A549 (cell line): ENCODE data around the gene AAMP. TPM values are rescaled to one million over a fixed set of nuclear protein-coding genes. Genes with fewer than 3 reads are reported as not detected.

Experiments
- ATAC-seq, 2 experiments: fragments of 200-7000 bp in 1 of 2; fragments of >200 bp in 1 of 2; cut with Nextera tagmentation in 1 of 2; cut with Tn5 transposase in 1 of 2; 3 replicates each; pipeline versions ENCODE4 v1.8.0 to v1.9.1; 2018 to 2020; ENCODE audit warnings: mild to moderate bottlenecking in 1 of 2, moderate library complexity in 1 of 2
- CTCF ChIA-PET: fragments of 300-600 bp; sonication (Branson Sonifier 250); formaldehyde crosslinking; extraction: SDS; loops from one replicate; lab custom pipeline; 2021; ENCODE audit warnings: antibody characterized with exemption, inconsistent platforms; lab: Yijun Ruan, JAX
- POLR2A ChIA-PET: fragments of 350-600 bp; formaldehyde crosslinking; extraction: SDS; loops from one replicate; lab custom pipeline; 2021; ENCODE audit warnings: antibody characterized with exemption, inconsistent platforms; lab: Yijun Ruan, JAX
- DNase-seq, 2 experiments: peaks; one replicate each; pipeline versions ENCODE4 v3.0.0 to v3.0.0-alpha.2; 2011 to 2016; ENCODE audit warnings: low read depth in 1 of 2, low spot score in 1 of 2
- FAIRE-seq: peaks from 2 replicates; lab custom pipeline; 2011; peaks lifted over from hg19 to GRCh38; lab: Jason Lieb, UNC
- H3K27ac ChIP-seq, 2 experiments: fragments of >200 bp; sonication (Bioruptor Twin); formaldehyde crosslinking; 3 replicates each; pipeline ENCODE4 v1.5.1; 2016 to 2017
- H3K4me1 ChIP-seq: fragments of >200 bp; sonication (Bioruptor Twin); formaldehyde crosslinking; 3 replicates; pipeline ENCODE4 v1.6.1; 2016
- H3K4me2 ChIP-seq: fragments of >200 bp; sonication (Bioruptor Twin); formaldehyde crosslinking; 3 replicates; pipeline ENCODE4 v1.6.1; 2016
- H3K4me3 ChIP-seq: fragments of >200 bp; sonication (Bioruptor Twin); formaldehyde crosslinking; 3 replicates; pipeline ENCODE4 v1.5.1; 2016
- H3K9me3 ChIP-seq: fragments of >200 bp; sonication (Bioruptor Twin); formaldehyde crosslinking; 3 replicates; pipeline ENCODE4 v1.6.1; 2016
- BHLHE40 ChIP-seq: IDR thresholded peaks from 2 replicates; pipeline ENCODE4 v1.6.1; 2012; ENCODE audit warnings: low read depth, low read length, inconsistent platforms
- CEBPB ChIP-seq, 2 experiments: fragments of >200 bp in 1 of 2; sonication (Bioruptor Twin) in 1 of 2; formaldehyde crosslinking in 1 of 2; IDR thresholded peaks; 2 replicates each; pipeline ENCODE4 v1.6.1; 2012 to 2016
- ELK1 ChIP-seq: fragments of 150-350 bp; IDR thresholded peaks from 2 replicates; pipeline ENCODE4 v1.6.1; 2014; ENCODE audit warnings: low read depth, mild to moderate bottlenecking, low read length
- ESRRA ChIP-seq: fragments of 150-350 bp; IDR thresholded peaks from 2 replicates; pipeline ENCODE4 v1.6.1; 2014; ENCODE audit warnings: mild to moderate bottlenecking, low read length, borderline replicate concordance
- FOSB ChIP-seq: fragments of 250-450 bp; sonication (Bioruptor Pico); IDR thresholded peaks from 2 replicates; pipeline ENCODE4 v1.5.0; 2020; ENCODE audit warnings: mild to moderate bottlenecking, moderate library complexity
- GATA3 ChIP-seq: IDR thresholded peaks from 2 replicates; pipeline ENCODE4 v1.6.1; 2012; ENCODE audit warnings: borderline replicate concordance
- HDAC2 ChIP-seq: fragments of 200-600 bp; sonication (generic); IDR thresholded peaks from 2 replicates; pipeline ENCODE4 v1.6.1; 2016
- HEYL ChIP-seq: fragments of 250-450 bp; sonication (Bioruptor Pico); IDR thresholded peaks from 2 replicates; pipeline ENCODE4 v1.8.0; 2021; ENCODE audit warnings: mild to moderate bottlenecking, moderate library complexity
- KDM5A ChIP-seq: fragments of 200-600 bp; sonication (generic); IDR thresholded peaks from 2 replicates; pipeline ENCODE4 v1.6.1; 2016; ENCODE audit warnings: antibody characterized with exemption, mild to moderate bottlenecking
- MAFK ChIP-seq: fragments of 450-650 bp; IDR thresholded peaks from 2 replicates; pipeline ENCODE4 v1.6.1; 2014; ENCODE audit not compliant: partially characterized antibody
- NFE2L2 ChIP-seq: fragments of 150-350 bp; conservative IDR thresholded peaks from 2 replicates; pipeline ENCODE4 v1.6.1; 2014; ENCODE audit warnings: low read length
- NPAS2 ChIP-seq: fragments of 250-450 bp; sonication (Bioruptor Pico); IDR thresholded peaks from 2 replicates; pipeline ENCODE4 v1.8.0; 2022; ENCODE audit warnings: mild to moderate bottlenecking, moderate library complexity, borderline replicate concordance
- PHF8 ChIP-seq: fragments of 200-600 bp; sonication (generic); IDR thresholded peaks from 2 replicates; pipeline ENCODE4 v1.6.1; 2016; ENCODE audit warnings: low read depth, mild to moderate bottlenecking, antibody characterized with exemption, moderate library complexity, borderline replicate concordance
- RARB ChIP-seq: fragments of 250-450 bp; sonication (Bioruptor Pico); IDR thresholded peaks from 2 replicates; pipeline ENCODE4 v1.8.0; 2021; ENCODE audit warnings: mild to moderate bottlenecking, moderate library complexity
- RNF2 ChIP-seq: fragments of 200-600 bp; sonication (generic); IDR thresholded peaks from 2 replicates; pipeline ENCODE4 v1.6.1; 2016; ENCODE audit warnings: low read depth, mild to moderate bottlenecking, antibody characterized with exemption, moderate library complexity, borderline replicate concordance
- TFCP2L1 ChIP-seq: fragments of 250-450 bp; sonication (Bioruptor Pico); IDR thresholded peaks from 2 replicates; pipeline ENCODE4 v1.5.0; 2021; ENCODE audit warnings: mild to moderate bottlenecking
- ZC3H11A ChIP-seq: fragments of 450-650 bp; IDR thresholded peaks from 2 replicates; pipeline ENCODE4 v1.6.1; 2014; ENCODE audit warnings: antibody characterized with exemption, mild to moderate bottlenecking
- WGBS: methylation state at CpG from one replicate; pipeline ENCODE4 v1.1.6; 2017; ENCODE audit errors: missing lambda C conversion rate; 5-methylcytosine and 5-hydroxymethylcytosine counted together
- polyA plus RNA-seq, 4 experiments: library from polyadenylated mRNA; depleted of rRNA in 3 of 4; stranded (reverse); fragments of >200 nt; fragmentation: RNase III in 1 of 4; extraction: RNeasy Plus Mini Kit Qiagen cat#74134 plus additional on column Dnase treatment in 1 of 4; gene quantifications; 2 replicates in 3 of 4; 3 replicates in 1 of 4; pipeline ENCODE4 v1.2.3, GENCODE V29; 2011 to 2017
- TF ChIP-seq, protein P1 (sequence below): IDR thresholded peaks from 2 replicates; pipeline ENCODE4 v1.6.1; 2012
- TF ChIP-seq, protein P2 (sequence below): fragments of 250-450 bp; sonication (Bioruptor Pico); IDR thresholded peaks from 2 replicates; pipeline ENCODE4 v1.5.0; 2020; ENCODE audit warnings: low read depth, mild to moderate bottlenecking, moderate library complexity

The AAMP gene
- polyA plus RNA-seq, 2 of the 4 experiments (the other 2 are of a cell fraction), result 82.0 to 173 TPM

GRCh38 chr2:218228366-218229090 lies 41.4 kb downstream of the AAMP start:
- FAIRE-seq (no peak), ATAC-seq (no peak)
- Histone ChIP-seq H3K4me3 (no peak overlapping the region), H3K27ac (0 out of 6 replicates have a peak overlapping the region, but pooled peaks of 1 of the 2 experiments have one; percentile 6), H3K4me2 (peak overlapping the region; percentile 27), H3K9me3 (no peaks in the 10 kb centered on the region), H3K4me1 (peaks cover 27% of the 10 kb centered on the region)
- 89% methylated on average over 6 of the region's 6 CpGs for WGBS
- ChIA-PET CTCF (interaction anchor here (1.8 to 2.6 kb wide), 4 partner anchors 9 to 43 kb away, joined by 5 to 8 read pairs (median 8); partner anchors contain the start of gene GPBAR1), POLR2A (interaction anchor here (0.6 to 0.9 kb wide), 2 partner anchors 11 to 431 kb away, joined by 3 read pairs; partner anchors contain the start of genes ARPC2, BCS1L and ZNF142)
- no peak for TF ChIP-seq HDAC2
- peak; percentile 43 for TF ChIP-seq MAFK
- peak; percentile 54 to 90 for TF ChIP-seq CEBPB (IDR thresholded peaks at IDR 0.05)
- TF ChIP-seq, all 56 proteins: peak for 2
- DNase-seq, result peak in 1 of 2 experiments; percentile 20

DNA sequence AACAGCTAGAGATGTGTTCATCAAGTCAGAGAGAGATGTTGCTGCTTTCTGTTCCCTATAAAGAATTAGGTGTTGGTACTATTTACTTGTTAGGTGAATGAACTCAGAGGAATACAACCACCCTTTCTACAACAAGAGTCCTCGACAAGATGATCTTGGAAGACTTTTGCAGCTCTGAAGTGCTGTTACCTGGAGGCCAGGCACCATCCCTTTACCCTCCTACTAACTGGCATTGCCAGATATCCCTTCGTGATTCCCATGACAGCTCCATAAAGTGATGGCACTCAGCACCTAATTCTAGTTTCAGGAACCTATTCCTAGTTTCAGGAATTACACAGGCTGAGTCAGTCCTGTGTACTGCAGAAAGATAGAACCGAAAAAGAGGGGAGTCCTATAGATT lies 43.0 kb downstream of the AAMP start:
- WGBS, result 79% methylated on average over 3 of the region's 3 CpGs
- no peak overlapping the region for H3K27ac ChIP-seq
- H3K4me2 ChIP-seq, result no peak overlapping the region
- CTCF ChIA-PET, result interaction anchor here (0.6 kb wide), 1 partner anchor 1264 kb away, joined by 3 read pairs; no protein-coding TSS in a partner anchor
- DNase-seq, result no peak
- TF ChIP-seq PHF8, result no peak
- TF ChIP-seq, all 56 proteins: peak for 0
- POLR2A ChIA-PET, result no interaction called here
- no peaks in the 10 kb centered on the region for H3K9me3 ChIP-seq
- H3K4me3 ChIP-seq, result no peak overlapping the region
- ATAC-seq, result no peak
- peaks cover 33% of the 10 kb centered on the region for H3K4me1 ChIP-seq
- no peak for FAIRE-seq

DNA sequence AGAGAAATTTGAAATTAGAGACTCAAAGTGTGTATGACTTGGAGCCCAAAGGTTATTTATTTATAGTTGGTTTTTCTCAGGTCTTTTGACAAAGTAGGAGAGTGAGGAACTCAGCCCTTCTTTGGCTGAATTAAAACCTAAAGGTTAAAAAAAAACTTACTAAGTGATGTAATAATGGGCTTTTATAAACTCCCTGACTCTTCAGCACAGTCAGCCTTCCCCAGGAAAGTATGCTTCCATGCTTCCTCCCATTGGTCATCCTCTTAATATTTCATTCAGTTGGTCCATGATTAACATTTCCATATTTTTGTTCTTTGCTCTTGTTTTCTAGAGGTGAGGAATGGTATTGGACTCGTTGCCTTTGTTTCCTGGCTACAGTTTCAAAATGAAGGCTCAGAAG lies 45.8 kb downstream of the AAMP start:
- TF ChIP-seq HDAC2, result no peak
- CTCF ChIA-PET, result interaction anchor here (0.8 kb wide), 1 partner anchor 21 kb away, joined by 3 read pairs; no protein-coding TSS in a partner anchor
- DNase-seq, result no peak
- no peak for FAIRE-seq
- POLR2A ChIA-PET, result no interaction called here
- Histone ChIP-seq H3K4me1 (peaks cover 30% of the 10 kb centered on the region), H3K27ac (no peak overlapping the region), H3K4me2 (no peak overlapping the region), H3K4me3 (no peak overlapping the region), H3K9me3 (no peaks in the 10 kb centered on the region)
- WGBS, result 84% methylated on average over 1 of the region's 1 CpG
- no peak for ATAC-seq

DNA sequence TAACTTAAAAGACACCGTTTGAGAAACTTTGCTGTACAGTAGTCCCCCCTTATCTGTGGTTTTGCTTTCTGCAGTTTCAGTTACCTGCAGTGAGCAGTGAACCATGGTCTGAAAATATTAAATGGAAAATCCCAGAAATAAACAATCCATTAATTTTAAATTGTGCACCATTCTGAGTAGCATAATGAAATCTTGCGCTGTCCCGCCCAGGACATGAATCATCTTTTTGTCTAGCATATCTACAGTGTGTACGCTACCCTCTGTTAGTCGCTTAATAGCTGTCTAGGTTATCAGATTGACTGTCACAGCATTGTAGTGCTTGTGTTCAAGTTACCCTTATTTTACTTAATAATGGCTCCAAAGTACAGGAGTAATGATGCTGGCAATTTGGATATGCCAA lies 46.9 kb downstream of the AAMP start:
- POLR2A ChIA-PET, result no interaction called here
- Histone ChIP-seq H3K4me2 (no peak overlapping the region), H3K4me1 (peaks cover 30% of the 10 kb centered on the region), H3K9me3 (no peaks in the 10 kb centered on the region), H3K27ac (no peak overlapping the region), H3K4me3 (no peak overlapping the region)
- FAIRE-seq, result no peak
- CTCF ChIA-PET, result interaction anchor here (1.0 kb wide), 1 partner anchor 48 kb away, joined by 4 read pairs; the partner anchor contains the start of gene PNKD
- 89% methylated on average over 5 of the region's 5 CpGs for WGBS
- no peak for DNase-seq
- no peak for ATAC-seq
- no peak for TF ChIP-seq ESRRA
- no peak for TF ChIP-seq GATA3
- TF ChIP-seq FOSB (CRISPR knock-in tag), result no peak
- no peak for TF ChIP-seq BHLHE40
- TF ChIP-seq NPAS2, result no peak
- TF ChIP-seq, protein P1, sequence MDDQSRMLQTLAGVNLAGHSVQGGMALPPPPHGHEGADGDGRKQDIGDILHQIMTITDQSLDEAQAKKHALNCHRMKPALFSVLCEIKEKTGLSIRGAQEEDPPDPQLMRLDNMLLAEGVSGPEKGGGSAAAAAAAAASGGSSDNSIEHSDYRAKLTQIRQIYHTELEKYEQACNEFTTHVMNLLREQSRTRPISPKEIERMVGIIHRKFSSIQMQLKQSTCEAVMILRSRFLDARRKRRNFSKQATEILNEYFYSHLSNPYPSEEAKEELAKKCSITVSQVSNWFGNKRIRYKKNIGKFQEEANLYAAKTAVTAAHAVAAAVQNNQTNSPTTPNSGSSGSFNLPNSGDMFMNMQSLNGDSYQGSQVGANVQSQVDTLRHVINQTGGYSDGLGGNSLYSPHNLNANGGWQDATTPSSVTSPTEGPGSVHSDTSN, result no peak
- no peak for TF ChIP-seq CEBPB (IDR thresholded peaks at IDR 0.05)
- TF ChIP-seq ZC3H11A, result no peak
- TF ChIP-seq HDAC2, result no peak
- TF ChIP-seq, protein P2, sequence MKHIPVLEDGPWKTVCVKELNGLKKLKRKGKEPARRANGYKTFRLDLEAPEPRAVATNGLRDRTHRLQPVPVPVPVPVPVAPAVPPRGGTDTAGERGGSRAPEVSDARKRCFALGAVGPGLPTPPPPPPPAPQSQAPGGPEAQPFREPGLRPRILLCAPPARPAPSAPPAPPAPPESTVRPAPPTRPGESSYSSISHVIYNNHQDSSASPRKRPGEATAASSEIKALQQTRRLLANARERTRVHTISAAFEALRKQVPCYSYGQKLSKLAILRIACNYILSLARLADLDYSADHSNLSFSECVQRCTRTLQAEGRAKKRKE (CRISPR knock-in tag), result no peak
- no peak for TF ChIP-seq HEYL (CRISPR knock-in tag)
- TF ChIP-seq RARB, result no peak
- no peak for TF ChIP-seq ELK1
- TF ChIP-seq KDM5A, result no peak
- no peak for TF ChIP-seq RNF2
- TF ChIP-seq TFCP2L1 (CRISPR knock-in tag), result no peak
- TF ChIP-seq NFE2L2, result no peak
